Progenitor cell of endocrine pancreas (in vitro differentiated cells): ENCODE measurements around the gene ZNF532. TPM values are rescaled to one million over a fixed set of nuclear protein-coding genes. Genes with fewer than 3 reads are reported as not detected.
A peak's percentile ranks its signal among the peaks of the same experiment; 100 is the strongest.

ENCODE experiments used
- DNase-seq: peaks from one replicate; pipeline ENCODE4 v3.0.0; 2021; ENCODE audit warnings: low spot score; ENCODE audit not compliant: unreplicated experiment
- H3K27ac Mint-ChIP-seq: 2 replicates; pipeline ENCODE4 v1.8.0; 2021; ENCODE audit warnings: mild to moderate bottlenecking, moderate library complexity, mixed read lengths
- H3K27me3 Mint-ChIP-seq: 2 replicates; pipeline ENCODE4 v1.8.0; 2021; ENCODE audit warnings: mixed read lengths
- H3K36me3 Mint-ChIP-seq: 2 replicates; pipeline ENCODE4 v1.8.0; 2022; ENCODE audit warnings: mixed read lengths; ENCODE audit not compliant: insufficient read depth
- H3K4me1 Mint-ChIP-seq: 2 replicates; pipeline ENCODE4 v1.8.0; 2021; ENCODE audit warnings: low read depth, mixed read lengths
- H3K4me3 Mint-ChIP-seq: 2 replicates; pipeline ENCODE4 v1.8.0; 2021; ENCODE audit warnings: low read depth, mild to moderate bottlenecking, moderate library complexity, mixed read lengths
- H3K9me3 Mint-ChIP-seq: 2 replicates; pipeline ENCODE4 v1.8.0; 2021; ENCODE audit warnings: low read depth, mixed read lengths
- total RNA-seq: library from RNA; stranded (reverse); gene quantifications from 2 replicates; pipeline ENCODE4 v1.2.1, GENCODE V29; 2021
- TF ChIP-seq, protein P1 (sequence below): fragments of 200-600 bp; sonication (generic); IDR thresholded peaks from one replicate; pipeline ENCODE4 v1.5.0; 2021; ENCODE audit warnings: antibody characterized with exemption, mild to moderate bottlenecking; ENCODE audit not compliant: unreplicated experiment

The ZNF532 gene
- total RNA-seq, 1 donor from 2014 or later: 190 TPM

- Mint-ChIP-seq H3K9me3 (no peaks in the 10 kb centered on the region), H3K36me3 (peaks cover 22% of the 10 kb centered on the region), H3K27me3 (no peaks in the 10 kb centered on the region), H3K4me3 (no peak overlapping the region), H3K27ac (no peak overlapping the region), H3K4me1 (peaks cover 26% of the 10 kb centered on the region)
- TF ChIP-seq, protein P1, sequence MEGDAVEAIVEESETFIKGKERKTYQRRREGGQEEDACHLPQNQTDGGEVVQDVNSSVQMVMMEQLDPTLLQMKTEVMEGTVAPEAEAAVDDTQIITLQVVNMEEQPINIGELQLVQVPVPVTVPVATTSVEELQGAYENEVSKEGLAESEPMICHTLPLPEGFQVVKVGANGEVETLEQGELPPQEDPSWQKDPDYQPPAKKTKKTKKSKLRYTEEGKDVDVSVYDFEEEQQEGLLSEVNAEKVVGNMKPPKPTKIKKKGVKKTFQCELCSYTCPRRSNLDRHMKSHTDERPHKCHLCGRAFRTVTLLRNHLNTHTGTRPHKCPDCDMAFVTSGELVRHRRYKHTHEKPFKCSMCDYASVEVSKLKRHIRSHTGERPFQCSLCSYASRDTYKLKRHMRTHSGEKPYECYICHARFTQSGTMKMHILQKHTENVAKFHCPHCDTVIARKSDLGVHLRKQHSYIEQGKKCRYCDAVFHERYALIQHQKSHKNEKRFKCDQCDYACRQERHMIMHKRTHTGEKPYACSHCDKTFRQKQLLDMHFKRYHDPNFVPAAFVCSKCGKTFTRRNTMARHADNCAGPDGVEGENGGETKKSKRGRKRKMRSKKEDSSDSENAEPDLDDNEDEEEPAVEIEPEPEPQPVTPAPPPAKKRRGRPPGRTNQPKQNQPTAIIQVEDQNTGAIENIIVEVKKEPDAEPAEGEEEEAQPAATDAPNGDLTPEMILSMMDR: no peak
- DNase-seq: no peak
Observed at GRCh38 chr18:58891776-58892175, 27.1 kb downstream of the ZNF532 start.

GRCh38 chr18:58892488-58892887 lies 27.8 kb downstream of the ZNF532 start:
- Mint-ChIP-seq H3K4me1 (peaks cover 28% of the 10 kb centered on the region), H3K36me3 (peaks cover 16% of the 10 kb centered on the region), H3K27ac (peak overlapping the region; percentile 83), H3K9me3 (no peaks in the 10 kb centered on the region), H3K4me3 (no peak overlapping the region), H3K27me3 (no peaks in the 10 kb centered on the region)
- TF ChIP-seq, protein P1: no peak
- no peak for DNase-seq

GRCh38 chr18:58893388-58894099 lies 28.9 kb downstream of the ZNF532 start:
- Mint-ChIP-seq H3K27ac (no peak overlapping the region), H3K27me3 (no peaks in the 10 kb centered on the region), H3K36me3 (peaks cover 14% of the 10 kb centered on the region), H3K4me1 (peaks cover 28% of the 10 kb centered on the region), H3K9me3 (no peaks in the 10 kb centered on the region), H3K4me3 (no peak overlapping the region)
- TF ChIP-seq, protein P1: no peak
- DNase-seq: no peak

GRCh38 chr18:58894930-58895329 lies 30.3 kb downstream of the ZNF532 start:
- Mint-ChIP-seq H3K27me3 (no peaks in the 10 kb centered on the region), H3K4me1 (peaks cover 28% of the 10 kb centered on the region), H3K27ac (peak overlapping the region; percentile 85)

GRCh38 chr18:58895385-58895784 lies 30.7 kb downstream of the ZNF532 start:
- peak overlapping the region; percentile 56 for H3K27ac Mint-ChIP-seq
- H3K4me1 Mint-ChIP-seq: peaks cover 28% of the 10 kb centered on the region
- TF ChIP-seq, protein P1: no peak
- no peaks in the 10 kb centered on the region for H3K27me3 Mint-ChIP-seq
- DNase-seq: no peak
- no peaks in the 10 kb centered on the region for H3K9me3 Mint-ChIP-seq
- H3K4me3 Mint-ChIP-seq: no peak overlapping the region
- peaks cover 17% of the 10 kb centered on the region for H3K36me3 Mint-ChIP-seq

More at GRCh38 chr18:58894930-58895329, 30.3 kb downstream of the ZNF532 start:
- DNase-seq: no peak
- Mint-ChIP-seq H3K4me3 (no peak overlapping the region), H3K9me3 (no peaks in the 10 kb centered on the region), H3K36me3 (peaks cover 15% of the 10 kb centered on the region)
- TF ChIP-seq, protein P1: no peak
